Heart left ventricle (tissue), 16 donors: ENCODE results near the gene RNF43. TPM values are rescaled to one million over a fixed set of nuclear protein-coding genes. Genes with fewer than 3 reads are reported as not detected.

Experiments used
- ATAC-seq, 4 donors: fragments of 200-7000 bp; cut with Tn5 transposase; one replicate each; pipeline ENCODE4 v1.9.1; 2020 to 2022; ENCODE audit warnings: moderate library complexity in 4 of 4, mild to moderate bottlenecking in 3 of 4, moderate number of reproducible peaks in 1 of 4
- DNase-seq, 5 donors: peaks; one replicate each; pipeline ENCODE4 v3.0.0-alpha.2; 2020
- H3K27ac ChIP-seq, 12 donors: fragments of 200-600 bp; sonication (generic) in 4 of 12; one replicate each; pipeline versions ENCODE4 v1.5.0 to v1.8.0; 2016 to 2022; ENCODE audit warnings: mild to moderate bottlenecking in 2 of 12
- H3K27me3 ChIP-seq, 9 donors: fragments of 200-600 bp; sonication (generic) in 2 of 9; one replicate each; pipeline versions ENCODE4 v1.5.1 to v1.8.0; 2016 to 2022; ENCODE audit warnings: mild to moderate bottlenecking in 3 of 9
- H3K36me3 ChIP-seq, 9 donors: fragments of 200-600 bp; sonication (generic) in 2 of 9; one replicate each; pipeline versions ENCODE4 v1.5.0 to v1.8.0; 2018 to 2022; ENCODE audit warnings: mild to moderate bottlenecking in 2 of 9
- H3K4me1 ChIP-seq, 12 donors: fragments of 200-600 bp; sonication (generic) in 4 of 12; one replicate each; pipeline versions ENCODE4 v1.5.0 to v1.8.0; 2016 to 2022; ENCODE audit warnings: mild to moderate bottlenecking in 3 of 12
- H3K4me3 ChIP-seq, 12 donors: fragments of 200-600 bp; sonication (generic) in 4 of 12; one replicate each; pipeline versions ENCODE4 v1.5.0 to v1.8.0; 2017 to 2022; ENCODE audit warnings: mild to moderate bottlenecking in 9 of 12, moderate library complexity in 4 of 12
- H3K9me3 ChIP-seq, 12 donors: fragments of 200-600 bp; sonication (generic) in 4 of 12; one replicate each; pipeline versions ENCODE4 v1.5.0 to v1.8.0; 2016 to 2022; ENCODE audit warnings: mild to moderate bottlenecking in 1 of 12
- CTCF ChIP-seq, 12 donors: fragments of 200-600 bp; sonication (generic) in 4 of 12; IDR thresholded peaks; one replicate each; pipeline versions ENCODE4 v1.5.0 to v1.8.0; 2018 to 2022; ENCODE audit warnings: antibody characterized with exemption in 12 of 12, mild to moderate bottlenecking in 5 of 12
- POLR2A ChIP-seq, 2 donors: fragments of 450-650 bp; IDR thresholded peaks; one replicate each; pipeline ENCODE4 v1.6.1; 2017; ENCODE audit warnings: antibody characterized with exemption in 2 of 2, mild to moderate bottlenecking in 2 of 2, moderate library complexity in 2 of 2
- WGBS, 4 donors: extraction: QIAGEN DNeasy Blood & Tissue Kit in 2 of 4; methylation state at CpG; one replicate each; pipeline versions ENCODE4 v1.1.5 to v1.1.7; 2013 to 2018; 5-methylcytosine and 5-hydroxymethylcytosine counted together
- intact Hi-C, 10 donors: fragments of 100-400 bp; cut with DNase I; formaldehyde crosslinking; loops; one replicate each; pipeline versions ENCODE4 v1.11.1 to v1.14.2; 2022
- long read RNA-seq, 3 donors: library from polyadenylated mRNA; unstranded; transcript quantifications; one replicate each; pipeline ENCODE4 v2.0.0, GENCODE V29; 2020 to 2021
- polyA plus RNA-seq, 2 donors: library from polyadenylated mRNA; stranded (reverse); fragments of 200-250 nt; gene quantifications; one replicate each; pipeline ENCODE4 v1.2.3, GENCODE V29; 2013
- total RNA-seq, 9 donors: library from RNA; depleted of rRNA in 2 of 9; stranded (reverse); fragments of >200 nt in 2 of 9; fragmentation: NEBNext Ultra II Directional in 3 of 9; extraction: Animal tissue kit (Norgen Biotek cat#: 25700) in 3 of 9; gene quantifications; one replicate each; pipeline versions ENCODE4 v1.1.0 to v1.2.4, GENCODE V29; 2016 to 2023
- donor health status: ischemic (EF 13 %, LVEDD 7.1; RV severe dilation, severe dysfunction).
- donor health status: healthy with polysubstance abuse.
- donor health status: DM: no; HTN: yes; CAD: no.
- donor health status: DM: no; HTN: no; CAD: no.
- donor health status: ischemic (EF 25% LVEDD 6.9; RV normal size, moderate dysfunction).
- donor health status: ischemic (EF 25% LVEDD 5.7; RV mildly dilated, moderate dysfunction).
- donor health status: healthy.
- donor health status: DM: yes; HTN: yes; CAD: no.
- donor health status: ischemic (EF 35%, LVEDD 5.7; RV mildly dilated, moderate dysfunction).
- donor health status: nonischemic (EF 11% LVEDD 7.7; RV severe dilation, severe dysfunction).
- donor health status: DM: yes; HTN: yes; CAD: no.
- donor health status: PGD.
- donor health status: ischemic (EF 29% LVEDD 5.4; RV normal size, mild dysfunction).
- donor health status: nonischemic (EF 23%, LVEDD 6.1; RV moderate dilation, normal function).

Gene RNF43
- 1 to 10 TPM; 3.8 to 7.5 (median 5.1) TPM for total RNA-seq
- polyA plus RNA-seq = 1 to 10 TPM; 1.9 to 2.7 TPM
- long read RNA-seq, donor 1, partial matches to known transcripts = 4 of 5 reads
- long read RNA-seq, donor 1, other reads (novel, unspliced or antisense) = 1 of 5 reads
- long read RNA-seq, donor 2, partial matches to known transcripts = 2 of 4 reads
- long read RNA-seq, donor 2, other reads (novel, unspliced or antisense) = 2 of 4 reads
- long read RNA-seq, donor 3, partial matches to known transcripts = 1 of 2 reads
- long read RNA-seq, donor 3, other reads (novel, unspliced or antisense) = 1 of 2 reads

- Histone ChIP-seq H3K36me3 (no peaks in the 10 kb centered on the region), H3K4me3 (peak within 1 kb of the TSS; percentile 20 to 61 (median 48)), H3K9me3 (no peaks in the 10 kb centered on the region), H3K4me1 (peaks cover 0 to 8% (median 0%) of the 10 kb centered on the region in 12 donors), H3K27me3 (peaks cover 0 to 23% (median 0%) of the 10 kb centered on the region in 9 donors), H3K27ac (peak within 1 kb of the TSS in 10 of 12 donors; percentile 29 to 75 (median 54))
- peak; percentile 79 to 93 (median 87) for DNase-seq
- intact Hi-C loops = loop anchor here in 9 of 10 donors (1.0 to 10.0 kb wide), 8 partner anchors 65 to 173 kb away; partner anchors contain the start of genes SUPT4H1 (in 8 of the 9) and TSPOAP1 (in 3 of the 9)
- WGBS, 4 donors = 0 to 3% (median 2%) methylated on average over 8 of the region's 8 CpGs
- TF ChIP-seq CTCF (IDR thresholded peaks at IDR 0.05) (peak; percentile 46 to 76 (median 69)), POLR2A (IDR thresholded peaks at IDR 0.05) (peak in 1 of 2 donors; percentile 60)
- peak; percentile 99 to 100 (median 100) for ATAC-seq
These were observed at the start of gene RNF43 for GRCh38 chr17:58417300-58418092. Gene RNF43, minus strand, starts transcription at chr17:58417534. Its CDS starts 1,957 bp downstream, at chr17:58415577.

- TF ChIP-seq CTCF (IDR thresholded peaks at IDR 0.05) = no peak
- TF ChIP-seq POLR2A (IDR thresholded peaks at IDR 0.05) = no peak
- no peak for ATAC-seq
- H3K4me1 ChIP-seq = no peaks in the 10 kb centered on the region
- DNase-seq = no peak
- no peak overlapping the region for H3K4me3 ChIP-seq
- H3K36me3 ChIP-seq = no peaks in the 10 kb centered on the region
- H3K9me3 ChIP-seq = peaks cover 0 to 7% (median 0%) of the 10 kb centered on the region in 12 donors
- H3K27me3 ChIP-seq = no peaks in the 10 kb centered on the region
- intact Hi-C loops = no loop called here
- H3K27ac ChIP-seq = no peak overlapping the region
These were observed 38.2 kb upstream of the RNF43 start for GRCh38 chr17:58455491-58455890.

- intact Hi-C loops = no loop called here
- DNase-seq (no peak), ATAC-seq (no peak)
- Histone ChIP-seq H3K4me3 (no peak overlapping the region), H3K27ac (no peak overlapping the region), H3K27me3 (no peaks in the 10 kb centered on the region), H3K4me1 (no peaks in the 10 kb centered on the region), H3K36me3 (no peaks in the 10 kb centered on the region), H3K9me3 (peaks cover 0 to 7% (median 0%) of the 10 kb centered on the region in 12 donors)
- WGBS, 4 donors = 93 to 98% (median 95%) methylated on average over 1 of the region's 1 CpG
- TF ChIP-seq CTCF (IDR thresholded peaks at IDR 0.05) = no peak
- TF ChIP-seq POLR2A (IDR thresholded peaks at IDR 0.05) = no peak
These were observed 35.4 kb upstream of the RNF43 start for GRCh38 chr17:58452738-58453137.
